HCT116 (cell line): ENCODE results near the gene ZDHHC4. TPM values are rescaled to one million over a fixed set of nuclear protein-coding genes. Genes with fewer than 3 reads are reported as not detected.

ENCODE experiments used
- ATAC-seq: fragments of 200-7000 bp; cut with Tn5 transposase; 2 replicates; pipeline ENCODE4 v1.9.1; 2020; ENCODE audit warnings: mild to moderate bottlenecking, moderate library complexity
- BruUV-seq: library from RNA; stranded (reverse); fragments of 400-500 nt; replicated peaks from 2 replicates; lab custom pipeline; 2021; lab: Mats Ljungman, UMichigan
- CTCF ChIA-PET: fragments of 300-600 bp; sonication (Branson Sonifier 250); formaldehyde crosslinking; loops from one replicate; lab custom pipeline; 2021; ENCODE audit warnings: antibody characterized with exemption; lab: Charles Lee
- POLR2A ChIA-PET: fragments of 300-600, 350-600 bp; sonication (Branson Sonifier 250); formaldehyde crosslinking; loops from one replicate; lab custom pipeline; 2021; ENCODE audit warnings: antibody characterized with exemption; lab: Charles Lee
- RAD21 ChIA-PET, 2 experiments: fragments of 300-600 bp; sonication (Branson Sonifier 250); formaldehyde crosslinking; loops; one replicate each; lab custom pipeline; 2023; ENCODE audit warnings: low total read pairs in 2 of 2; ENCODE audit not compliant: uncharacterized antibody in 2 of 2, unreplicated experiment in 2 of 2, low non-redundant PET in 1 of 2; lab: Charles Lee
- DNase-seq: peaks from one replicate; pipeline ENCODE4 v3.0.0-alpha.2; 2010; ENCODE audit warnings: low read depth, low spot score
- H2AFZ ChIP-seq: fragments of 200-600 bp; shearing (Covaris generic), sonication (generic); 2 replicates; pipeline ENCODE4 v1.6.1; 2017; ENCODE audit warnings: low read depth, mixed run types, mixed read lengths, antibody characterized with exemption, low read length; ENCODE audit not compliant: poor library complexity, severe bottlenecking
- H3K27ac ChIP-seq: 2 replicates; pipeline ENCODE4 v1.5.1; 2012; ENCODE audit warnings: low read depth, low read length
- H3K27me3 ChIP-seq: fragments of 200-600 bp; sonication (generic); 2 replicates; pipeline ENCODE4 v1.6.1; 2016; ENCODE audit warnings: mixed run types, low read length, mixed read lengths; ENCODE audit not compliant: insufficient read depth
- H3K36me3 ChIP-seq, 2 experiments: fragments of 200-500 bp in 1 of 2; fragments of 200-600 bp in 1 of 2; sonication (Bioruptor generic) in 1 of 2; sonication (generic) in 1 of 2; 2 replicates each; pipeline versions ENCODE4 v1.5.1 to v1.6.1; 2014 to 2016; ENCODE audit warnings: low read length in 2 of 2, inconsistent platforms in 1 of 2, mixed read lengths in 1 of 2, mixed run types in 1 of 2; ENCODE audit not compliant: insufficient read depth in 2 of 2, control insufficient read depth in 1 of 2
- H3K4me1 ChIP-seq, 2 experiments: fragments of 200-600 bp in 1 of 2; sonication (generic) in 1 of 2; 2 replicates each; pipeline versions ENCODE4 v1.5.1 to v1.6.1; 2012 to 2017; ENCODE audit warnings: low read length in 2 of 2, inconsistent platforms in 1 of 2, mild to moderate bottlenecking in 1 of 2, mixed read lengths in 1 of 2, mixed run types in 1 of 2, moderate library complexity in 1 of 2; ENCODE audit not compliant: insufficient read depth in 2 of 2, control insufficient read depth in 1 of 2
- H3K4me2 ChIP-seq: fragments of 200-600 bp; sonication (generic); 2 replicates; pipeline ENCODE4 v1.6.1; 2017; ENCODE audit warnings: mixed run types, low read length, mixed read lengths
- H3K4me3 ChIP-seq, 2 experiments: fragments of 200-600 bp in 1 of 2; sonication (generic) in 1 of 2; replicated peaks in 1 of 2; 2 replicates each; pipeline ENCODE4 v1.5.1; 2011 to 2016; ENCODE audit warnings: low read length in 2 of 2, control low read depth in 1 of 2, low read depth in 1 of 2, mild to moderate bottlenecking in 1 of 2, mixed read lengths in 1 of 2, mixed run types in 1 of 2
- H3K79me2 ChIP-seq: fragments of 200-600 bp; sonication (generic); 2 replicates; pipeline ENCODE4 v1.6.1; 2017; ENCODE audit warnings: mild to moderate bottlenecking, mixed run types, low read length, moderate library complexity, mixed read lengths; ENCODE audit not compliant: insufficient read depth
- H3K9ac ChIP-seq: fragments of 200-600 bp; sonication (generic); 2 replicates; pipeline ENCODE4 v1.6.1; 2016; ENCODE audit warnings: low read length, mixed read lengths
- H3K9me2 ChIP-seq: fragments of 200-600 bp; sonication (generic), shearing (Covaris generic); 2 replicates; pipeline ENCODE4 v1.6.1; 2017; ENCODE audit warnings: mixed run types, mild to moderate bottlenecking, moderate library complexity; ENCODE audit not compliant: insufficient read depth
- H3K9me3 ChIP-seq, 2 experiments: fragments of 200-500 bp in 1 of 2; fragments of 200-600 bp in 1 of 2; sonication (Bioruptor generic) in 1 of 2; sonication (generic) in 1 of 2; 2 replicates each; pipeline ENCODE4 v1.6.1; 2014 to 2017; ENCODE audit warnings: low read length in 2 of 2, mixed read lengths in 2 of 2, inconsistent platforms in 1 of 2, low read depth in 1 of 2, mild to moderate bottlenecking in 1 of 2, mixed run types in 1 of 2, moderate library complexity in 1 of 2; ENCODE audit not compliant: control insufficient read depth in 1 of 2, insufficient read depth in 1 of 2
- H4K20me1 ChIP-seq: fragments of 200-600 bp; sonication (generic), shearing (Covaris generic); 2 replicates; pipeline ENCODE4 v1.6.1; 2017; ENCODE audit warnings: mixed run types, mild to moderate bottlenecking, moderate library complexity; ENCODE audit not compliant: insufficient read depth
- CTCF ChIP-seq, 3 experiments: fragments of 200-600 bp in 1 of 3; sonication (generic) in 1 of 3; IDR thresholded peaks in 2 of 3; conservative IDR thresholded peaks in 1 of 3; 2 replicates each; pipeline ENCODE4 v1.5.1; 2012 to 2017; ENCODE audit warnings: low read depth in 2 of 3, low read length in 2 of 3, antibody characterized with exemption in 1 of 3, borderline replicate concordance in 1 of 3, control low read depth in 1 of 3, mild to moderate bottlenecking in 1 of 3, mixed read lengths in 1 of 3, mixed run types in 1 of 3, moderate library complexity in 1 of 3; ENCODE audit not compliant: insufficient read depth in 1 of 3
- POLR2AphosphoS5 ChIP-seq: IDR thresholded peaks from 2 replicates; pipeline ENCODE4 v1.6.1; 2011; ENCODE audit warnings: mild to moderate bottlenecking, low read depth, low read length, moderate library complexity
- TCF7L2 ChIP-seq: IDR thresholded peaks from 2 replicates; pipeline ENCODE4 v1.7.0; 2011; ENCODE audit warnings: borderline replicate concordance, inconsistent platforms; ENCODE audit not compliant: insufficient read depth, insufficient read length; ENCODE audit errors: extremely low read depth
- intact Hi-C: fragments of 100-400 bp; cut with micrococcal nuclease; formaldehyde crosslinking; loops from 2 replicates; pipeline ENCODE4 v1.10.0; 2022
- total RNA-seq: library from RNA; stranded (reverse); gene quantifications from one replicate; pipeline ENCODE4 v1.2.1, GENCODE V29; 2021; ENCODE audit not compliant: unreplicated experiment

Gene ZDHHC4
- total RNA-seq, 1 experiment from 2014 or later = 59.3 TPM

GRCh38 chr7:6604458-6604857 lies 27.2 kb downstream of the ZDHHC4 start:
- no peak for ATAC-seq
- no peak overlapping the region for H3K27ac ChIP-seq
- intact Hi-C loops = no loop called here
- CTCF ChIA-PET = no interaction called here
- TF ChIP-seq TCF7L2 = no peak
- TF ChIP-seq, all 23 proteins: peak for 0
- Histone ChIP-seq H3K4me2 (no peak overlapping the region), H3K4me1 (no peaks in the 10 kb centered on the region), H3K9me2 (no peaks in the 10 kb centered on the region), H3K36me3 (peaks cover 9 to 15% of the 10 kb centered on the region in 2 experiments; a peak in 2 of 4 replicates), H3K9ac (no peak overlapping the region), H3K79me2 (no peaks in the 10 kb centered on the region), H3K27me3 (no peaks in the 10 kb centered on the region), H3K9me3 (no peaks in the 10 kb centered on the region), H2AFZ (no peak overlapping the region), H4K20me1 (no peaks in the 10 kb centered on the region), H3K4me3 (no peak overlapping the region)
- no peak for DNase-seq
- no TSS peak for BruUV-seq
- POLR2A ChIA-PET = no interaction called here
- RAD21 ChIA-PET = no interaction called here

- H3K4me3 ChIP-seq = no peak overlapping the region
- DNase-seq = no peak
- no peaks in the 10 kb centered on the region for H4K20me1 ChIP-seq
- ATAC-seq = no peak
- no TSS peak for BruUV-seq
- POLR2A ChIA-PET = no interaction called here
- no peaks in the 10 kb centered on the region for H3K4me1 ChIP-seq
- no peak overlapping the region for H3K4me2 ChIP-seq
- H3K9me3 ChIP-seq = no peaks in the 10 kb centered on the region
- no peaks in the 10 kb centered on the region for H3K27me3 ChIP-seq
- no peaks in the 10 kb centered on the region for H3K79me2 ChIP-seq
- no peaks in the 10 kb centered on the region for H3K9me2 ChIP-seq
- no peak overlapping the region for H2AFZ ChIP-seq
- H3K9ac ChIP-seq = no peak overlapping the region
- peaks cover 2 to 14% of the 10 kb centered on the region in 2 experiments; a peak in 1 of 4 replicates for H3K36me3 ChIP-seq
- intact Hi-C loops = no loop called here
- TF ChIP-seq CTCF (IDR thresholded peaks at IDR 0.05 in 2 of 3, conservative IDR thresholded peaks at IDR 0.05 in 1 of 3; ENCODE audit: borderline replicate concordance in 1 of 3, insufficient read depth in 1 of 3, low read depth in 2 of 3, low read length in 2 of 3) (no peak), POLR2AphosphoS5 (no peak)
- TF ChIP-seq, all 23 proteins: peak for 0
- ChIA-PET CTCF (no interaction called here), RAD21 (no interaction called here)
- H3K27ac ChIP-seq = no peak overlapping the region
These were observed 29.8 kb downstream of the ZDHHC4 start for GRCh38 chr7:6606866-6607583.
